HCT116 (cell line): ENCODE data around the gene VN1R2. TPM values are rescaled to one million over a fixed set of nuclear protein-coding genes. Genes with fewer than 3 reads are reported as not detected.
A peak's percentile ranks its signal among the peaks of the same experiment; 100 is the strongest.
"Not testable (repeated sequence)": the region's sequence is repeated elsewhere in the genome, so short reads cannot be mapped to it uniquely, and the experiment has no call there.

ENCODE experiments used
- ATAC-seq: fragments of 200-7000 bp; cut with Tn5 transposase; 2 replicates; pipeline ENCODE4 v1.9.1; 2020; ENCODE audit warnings: mild to moderate bottlenecking, moderate library complexity
- BruUV-seq: library from RNA; stranded (reverse); fragments of 400-500 nt; replicated peaks from 2 replicates; lab custom pipeline; 2021; lab: Mats Ljungman, UMichigan
- CTCF ChIA-PET: fragments of 300-600 bp; sonication (Branson Sonifier 250); formaldehyde crosslinking; loops from one replicate; lab custom pipeline; 2021; ENCODE audit warnings: antibody characterized with exemption; lab: Charles Lee
- POLR2A ChIA-PET: fragments of 300-600, 350-600 bp; sonication (Branson Sonifier 250); formaldehyde crosslinking; loops from one replicate; lab custom pipeline; 2021; ENCODE audit warnings: antibody characterized with exemption; lab: Charles Lee
- RAD21 ChIA-PET, 2 experiments: fragments of 300-600 bp; sonication (Branson Sonifier 250); formaldehyde crosslinking; loops; one replicate each; lab custom pipeline; 2023; ENCODE audit warnings: low total read pairs in 2 of 2; ENCODE audit not compliant: uncharacterized antibody in 2 of 2, unreplicated experiment in 2 of 2, low non-redundant PET in 1 of 2; lab: Charles Lee
- DNase-seq: peaks from one replicate; pipeline ENCODE4 v3.0.0-alpha.2; 2010; ENCODE audit warnings: low read depth, low spot score
- H2AFZ ChIP-seq: fragments of 200-600 bp; shearing (Covaris generic), sonication (generic); 2 replicates; pipeline ENCODE4 v1.6.1; 2017; ENCODE audit warnings: low read depth, mixed run types, mixed read lengths, antibody characterized with exemption, low read length; ENCODE audit not compliant: poor library complexity, severe bottlenecking
- H3K27ac ChIP-seq: 2 replicates; pipeline ENCODE4 v1.5.1; 2012; ENCODE audit warnings: low read depth, low read length
- H3K27me3 ChIP-seq: fragments of 200-600 bp; sonication (generic); 2 replicates; pipeline ENCODE4 v1.6.1; 2016; ENCODE audit warnings: mixed run types, low read length, mixed read lengths; ENCODE audit not compliant: insufficient read depth
- H3K36me3 ChIP-seq, 2 experiments: fragments of 200-500 bp in 1 of 2; fragments of 200-600 bp in 1 of 2; sonication (Bioruptor generic) in 1 of 2; sonication (generic) in 1 of 2; 2 replicates each; pipeline versions ENCODE4 v1.5.1 to v1.6.1; 2014 to 2016; ENCODE audit warnings: low read length in 2 of 2, inconsistent platforms in 1 of 2, mixed read lengths in 1 of 2, mixed run types in 1 of 2; ENCODE audit not compliant: insufficient read depth in 2 of 2, control insufficient read depth in 1 of 2
- H3K4me1 ChIP-seq, 2 experiments: fragments of 200-600 bp in 1 of 2; sonication (generic) in 1 of 2; 2 replicates each; pipeline versions ENCODE4 v1.5.1 to v1.6.1; 2012 to 2017; ENCODE audit warnings: low read length in 2 of 2, inconsistent platforms in 1 of 2, mild to moderate bottlenecking in 1 of 2, mixed read lengths in 1 of 2, mixed run types in 1 of 2, moderate library complexity in 1 of 2; ENCODE audit not compliant: insufficient read depth in 2 of 2, control insufficient read depth in 1 of 2
- H3K4me2 ChIP-seq: fragments of 200-600 bp; sonication (generic); 2 replicates; pipeline ENCODE4 v1.6.1; 2017; ENCODE audit warnings: mixed run types, low read length, mixed read lengths
- H3K4me3 ChIP-seq, 2 experiments: fragments of 200-600 bp in 1 of 2; sonication (generic) in 1 of 2; replicated peaks in 1 of 2; 2 replicates each; pipeline ENCODE4 v1.5.1; 2011 to 2016; ENCODE audit warnings: low read length in 2 of 2, control low read depth in 1 of 2, low read depth in 1 of 2, mild to moderate bottlenecking in 1 of 2, mixed read lengths in 1 of 2, mixed run types in 1 of 2
- H3K79me2 ChIP-seq: fragments of 200-600 bp; sonication (generic); 2 replicates; pipeline ENCODE4 v1.6.1; 2017; ENCODE audit warnings: mild to moderate bottlenecking, mixed run types, low read length, moderate library complexity, mixed read lengths; ENCODE audit not compliant: insufficient read depth
- H3K9ac ChIP-seq: fragments of 200-600 bp; sonication (generic); 2 replicates; pipeline ENCODE4 v1.6.1; 2016; ENCODE audit warnings: low read length, mixed read lengths
- H3K9me2 ChIP-seq: fragments of 200-600 bp; sonication (generic), shearing (Covaris generic); 2 replicates; pipeline ENCODE4 v1.6.1; 2017; ENCODE audit warnings: mixed run types, mild to moderate bottlenecking, moderate library complexity; ENCODE audit not compliant: insufficient read depth
- H3K9me3 ChIP-seq, 2 experiments: fragments of 200-500 bp in 1 of 2; fragments of 200-600 bp in 1 of 2; sonication (Bioruptor generic) in 1 of 2; sonication (generic) in 1 of 2; 2 replicates each; pipeline ENCODE4 v1.6.1; 2014 to 2017; ENCODE audit warnings: low read length in 2 of 2, mixed read lengths in 2 of 2, inconsistent platforms in 1 of 2, low read depth in 1 of 2, mild to moderate bottlenecking in 1 of 2, mixed run types in 1 of 2, moderate library complexity in 1 of 2; ENCODE audit not compliant: control insufficient read depth in 1 of 2, insufficient read depth in 1 of 2
- H4K20me1 ChIP-seq: fragments of 200-600 bp; sonication (generic), shearing (Covaris generic); 2 replicates; pipeline ENCODE4 v1.6.1; 2017; ENCODE audit warnings: mixed run types, mild to moderate bottlenecking, moderate library complexity; ENCODE audit not compliant: insufficient read depth
- CBX3 ChIP-seq: IDR thresholded peaks from 2 replicates; pipeline ENCODE4 v1.6.1; 2012; ENCODE audit warnings: low read depth
- JUND ChIP-seq: IDR thresholded peaks from 2 replicates; pipeline ENCODE4 v1.6.1; 2012
- intact Hi-C: fragments of 100-400 bp; cut with micrococcal nuclease; formaldehyde crosslinking; loops from 2 replicates; pipeline ENCODE4 v1.10.0; 2022
- total RNA-seq: library from RNA; stranded (reverse); gene quantifications from one replicate; pipeline ENCODE4 v1.2.1, GENCODE V29; 2021; ENCODE audit not compliant: unreplicated experiment

Gene VN1R2
- total RNA-seq, 1 experiment from 2014 or later = not detected

DNA sequence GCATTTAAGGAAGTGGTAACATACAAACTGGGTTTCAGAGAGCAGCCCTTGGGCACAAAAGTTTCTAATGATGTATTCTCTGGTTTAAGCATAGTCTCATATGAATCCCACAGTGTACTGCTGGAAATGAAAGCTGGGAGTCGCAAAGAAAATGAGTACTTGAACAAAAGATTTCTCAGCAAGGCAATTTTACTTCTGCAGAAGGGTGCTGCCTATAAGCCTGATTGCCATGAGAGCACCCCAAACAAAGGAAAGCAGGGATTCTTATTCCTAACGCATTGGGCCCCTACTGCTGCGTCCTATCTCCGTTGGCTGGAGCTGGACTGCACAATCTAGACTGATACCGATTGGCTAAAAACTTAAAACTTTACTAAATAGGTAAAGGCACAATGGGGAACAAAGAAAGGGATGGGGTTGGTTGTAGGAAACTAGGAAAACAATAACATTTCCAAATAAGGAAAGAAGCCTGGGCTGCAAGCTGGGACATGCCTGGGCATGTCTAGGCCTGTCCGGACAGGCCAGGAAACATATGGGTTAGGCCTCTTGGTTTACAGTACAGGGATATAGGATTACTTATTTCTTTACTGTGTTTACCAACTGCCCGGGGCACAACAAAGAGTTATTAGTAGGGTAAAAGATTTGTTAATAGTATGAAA lies 36.8 kb downstream of the VN1R2 start:
- Histone ChIP-seq H3K27me3 (no peaks in the 10 kb centered on the region), H3K27ac (peak overlapping the region; percentile 32; the same call in 1 of the 2 replicates), H2AFZ (no peak overlapping the region), H3K9me3 (peaks cover 19 to 23% of the 10 kb centered on the region in 2 experiments; a peak in 2 of 4 replicates), H3K9me2 (no peaks in the 10 kb centered on the region), H3K36me3 (no peaks in the 10 kb centered on the region), H4K20me1 (no peaks in the 10 kb centered on the region), H3K9ac (no peak overlapping the region), H3K4me3 (no peak overlapping the region), H3K4me2 (no peak overlapping the region), H3K79me2 (no peaks in the 10 kb centered on the region), H3K4me1 (no peaks in the 10 kb centered on the region)
- ChIA-PET POLR2A (no interaction called here), CTCF (no interaction called here), RAD21 (no interaction called here)
- TF ChIP-seq CBX3 (0 out of 2 replicates have a peak, but pooled peaks have one; percentile 20), JUND (no peak)
- DNase-seq (no peak), ATAC-seq (no peak)
- intact Hi-C loops = no loop called here
- BruUV-seq = no TSS peak

DNA sequence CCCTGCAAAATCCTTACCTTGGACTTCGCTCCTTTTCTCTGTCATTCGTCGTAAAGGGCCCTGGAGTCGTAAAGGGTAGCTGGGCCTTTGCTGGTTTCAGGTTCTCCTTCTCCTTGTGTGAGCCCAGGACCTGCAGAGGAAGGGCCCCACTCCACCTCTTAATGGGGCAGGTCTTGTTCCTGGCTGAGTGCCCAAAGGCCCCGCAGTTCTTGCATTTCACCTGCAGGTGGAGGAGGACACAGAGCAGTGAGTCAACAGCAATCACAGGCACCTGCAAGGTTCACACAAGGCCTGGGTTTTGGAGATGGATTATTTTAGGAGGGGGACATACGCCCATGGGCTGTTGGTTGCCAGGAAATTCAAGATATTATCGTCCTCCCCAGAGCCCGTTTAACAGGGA lies 43.2 kb downstream of the VN1R2 start:
- POLR2A ChIA-PET, RAD21 ChIA-PET, H3K4me1 ChIP-seq, H4K20me1 ChIP-seq, H3K27ac ChIP-seq, intact Hi-C loops, H3K4me3 ChIP-seq, H3K9me2 ChIP-seq, DNase-seq, BruUV-seq, CTCF ChIA-PET, H3K4me2 ChIP-seq, H3K27me3 ChIP-seq, ATAC-seq, H3K9ac ChIP-seq, H3K36me3 ChIP-seq, H2AFZ ChIP-seq, H3K79me2 ChIP-seq: not testable (repeated sequence)
- peaks cover 0 to 11% of the 10 kb centered on the region in 2 experiments; a peak in 2 of 4 replicates for H3K9me3 ChIP-seq
